Stimulated activated CD4-positive, alpha-beta T cell treated with anti-CD3 and anti-CD28 coated beads, Interleukin-2, amount 100 ng/mL, for 48 hours (primary cell): ENCODE results near the gene SLITRK2.

ENCODE experiments used
- DNase-seq, 2 donors: peaks; one replicate each; pipeline ENCODE4 v3.0.0-alpha.2; 2020

The SLITRK2 gene

GRCh38 chrX:145817331-145818185 is at the start of gene SLITRK2:
Gene SLITRK2 (plus strand): TSS chrX:145817829. CDS start chrX:145822426, 4,597 bp downstream.
- DNase-seq = no peak

GRCh38 chrX:145773006-145773405 is 44.6 kb upstream of the SLITRK2 start:
- no peak for DNase-seq

GRCh38 chrX:145792281-145792680 is 25.3 kb upstream of the SLITRK2 start:
- no peak for DNase-seq

- DNase-seq = no peak
Measured at GRCh38 chrX:145803508-145803907, 14.1 kb upstream of the SLITRK2 start.

- DNase-seq = no peak
Measured at GRCh38 chrX:145813081-145813480, 4.5 kb upstream of the SLITRK2 start.

- no peak for DNase-seq
Measured at GRCh38 chrX:145816601-145817315, 871 bp upstream of the SLITRK2 start.

- DNase-seq = no peak
Measured at GRCh38 chrX:145818186-145819113, 821 bp downstream of the SLITRK2 start.

- DNase-seq = no peak
Measured at GRCh38 chrX:145820825-145821224, 3.2 kb downstream of the SLITRK2 start.

- DNase-seq = no peak
Measured at GRCh38 chrX:145821291-145821897, 3.8 kb downstream of the SLITRK2 start.

- no peak for DNase-seq
Measured at GRCh38 chrX:145821898-145822571, 4.4 kb downstream of the SLITRK2 start.

GRCh38 chrX:145823132-145823531 is 5.5 kb downstream of the SLITRK2 start:
- DNase-seq = no peak

- no peak for DNase-seq
Measured at GRCh38 chrX:145825896-145826295, 8.3 kb downstream of the SLITRK2 start.

- no peak for DNase-seq
Measured at GRCh38 chrX:145826466-145826865, 8.8 kb downstream of the SLITRK2 start.

GRCh38 chrX:145832796-145833195 is 15.2 kb downstream of the SLITRK2 start:
- no peak for DNase-seq

- DNase-seq = no peak
Measured at GRCh38 chrX:145840531-145840930, 22.9 kb downstream of the SLITRK2 start.

GRCh38 chrX:145843146-145843904 is 25.7 kb downstream of the SLITRK2 start:
- DNase-seq = no peak

GRCh38 chrX:145844886-145845285 is 27.3 kb downstream of the SLITRK2 start:
- DNase-seq = no peak

- no peak for DNase-seq
Measured at GRCh38 chrX:145848448-145848847, 30.8 kb downstream of the SLITRK2 start.

GRCh38 chrX:145848857-145849256 is 31.2 kb downstream of the SLITRK2 start:
- DNase-seq = no peak

- no peak for DNase-seq
Measured at GRCh38 chrX:145853181-145853580, 35.6 kb downstream of the SLITRK2 start.

- no peak for DNase-seq
Measured at GRCh38 chrX:145856181-145856580, 38.6 kb downstream of the SLITRK2 start.
